Loucy (cell line): ENCODE results near the gene CACNA1C.

Source experiments
- CTCF ChIP-seq: fragments of 200-600 bp; sonication (generic); conservative IDR thresholded peaks from 2 replicates; pipeline ENCODE4 v1.5.1; 2014; ENCODE audit warnings: mild to moderate bottlenecking, antibody characterized with exemption, low read length
- EZH2phosphoT487 ChIP-seq: fragments of 200-600 bp; IDR thresholded peaks from 2 replicates; pipeline ENCODE4 v1.6.1; 2018; ENCODE audit warnings: antibody characterized with exemption, mild to moderate bottlenecking, moderate library complexity, borderline replicate concordance

DNA sequence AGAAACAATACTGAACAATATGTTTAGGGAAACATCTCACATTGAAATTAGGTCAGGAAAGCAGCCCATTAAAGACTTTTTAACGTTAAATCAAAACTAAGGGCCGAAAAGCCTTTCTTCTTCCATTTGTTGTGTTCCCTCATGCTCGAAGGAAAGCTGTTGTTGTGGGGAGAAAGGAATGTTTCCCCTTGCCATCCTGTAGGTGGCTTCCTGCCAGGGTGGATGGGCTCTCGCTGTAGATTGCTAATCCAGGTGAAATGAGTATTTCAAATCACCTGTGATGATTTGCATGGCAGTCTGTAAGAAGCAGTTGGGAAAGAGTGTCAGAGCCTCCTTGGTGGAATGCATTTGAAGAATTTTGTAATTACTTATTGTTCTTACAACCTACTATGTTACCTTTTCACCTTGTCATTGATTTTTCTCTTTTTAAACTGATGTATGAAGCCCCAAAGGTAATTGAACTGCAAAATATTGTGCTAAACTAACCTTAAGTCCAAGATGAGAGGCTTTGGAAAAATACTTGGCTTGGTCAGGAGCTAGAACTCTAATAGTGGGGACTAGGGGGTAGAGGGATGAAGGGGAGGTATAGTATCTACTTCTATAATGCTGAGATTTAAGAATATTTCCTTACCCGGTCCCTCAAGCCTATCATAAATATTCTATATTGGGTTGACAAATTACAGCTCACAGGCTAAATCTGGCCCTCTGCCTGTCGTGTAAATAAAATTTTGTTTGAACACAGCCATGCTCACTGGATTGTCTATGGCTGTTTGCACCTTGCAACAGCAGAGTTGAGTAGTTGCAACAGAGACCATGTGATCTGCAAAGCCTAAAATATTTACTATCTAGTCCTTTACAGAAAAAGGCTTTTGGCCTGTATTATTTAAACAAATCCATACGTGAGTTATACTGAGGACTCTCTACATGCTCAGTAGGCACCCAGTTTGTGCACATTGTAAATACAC, 40.9 kb upstream of the CACNA1C start:
- peak; percentile 38; the same call in 1 of the 2 replicates for TF ChIP-seq CTCF
- TF ChIP-seq EZH2phosphoT487: no peak
